ENCODE measurements around the gene CNST. TPM values are rescaled to one million over a fixed set of nuclear protein-coding genes. Genes with fewer than 3 reads are reported as not detected.

Gene CNST
- total RNA-seq, 1 experiment from 2014 or later, result 19.8 TPM

- Histone ChIP-seq H3K18ac (ENCODE audit: insufficient read length, low read depth, low read length) (no peak overlapping the region), H3K4me1 (ENCODE audit: insufficient read depth, low read length) (no peaks in the 10 kb centered on the region), H2BK15ac (ENCODE audit: low read depth, low read length) (no peak overlapping the region), H3K27ac (ENCODE audit: insufficient read length, low read depth, low read length) (no peak overlapping the region), H2BK20ac (ENCODE audit: low read depth, low read length, poor library complexity, severe bottlenecking) (no peak overlapping the region), H2BK120ac (ENCODE audit: low read depth, low read length, poor library complexity, severe bottlenecking) (no peak overlapping the region), H3K79me1 (ENCODE audit: insufficient read depth, low read depth, low read length, poor library complexity, severe bottlenecking) (no peaks in the 10 kb centered on the region), H3K79me2 (ENCODE audit: insufficient read depth, low read length) (no peaks in the 10 kb centered on the region), H3K9me3 (ENCODE audit: control insufficient read depth, low read depth, low read length) (no peaks in the 10 kb centered on the region), H3K23me2 (ENCODE audit: insufficient read length, low read depth, low read length, poor library complexity, severe bottlenecking) (no peaks in the 10 kb centered on the region), H4K8ac (replicated peaks; ENCODE audit: insufficient read length, low read depth, low read length) (no peak overlapping the region), H3T11ph (ENCODE audit: low read length) (no peak overlapping the region), H4K91ac (ENCODE audit: insufficient read length, low read depth, low read length) (no peak overlapping the region), H3K27me3 (ENCODE audit: insufficient read depth, low read length) (no peaks in the 10 kb centered on the region), H3K56ac (ENCODE audit: insufficient read length, low read depth, low read length) (no peak overlapping the region), H2BK12ac (ENCODE audit: insufficient read length, low read depth, low read length) (no peak overlapping the region), H2AK5ac (ENCODE audit: insufficient read length, low read length) (no peak overlapping the region), H3K4me2 (ENCODE audit: insufficient read depth, insufficient read length, low read length) (no peak overlapping the region), H4K5ac (ENCODE audit: insufficient read length, low read depth, low read length) (no peak overlapping the region), H3K14ac (ENCODE audit: insufficient read depth, low read length) (no peak overlapping the region), H4K20me1 (ENCODE audit: control insufficient read depth, insufficient read depth, insufficient read length) (no peaks in the 10 kb centered on the region), H2BK5ac (ENCODE audit: insufficient read length, low read length) (no peak overlapping the region), H3K9ac (ENCODE audit: extremely low read depth, insufficient read length, low read length) (no peak overlapping the region), H3K4ac (ENCODE audit: low read depth, low read length) (no peak overlapping the region), H3K23ac (ENCODE audit: insufficient read length, low read depth, low read length) (no peak overlapping the region), H2AFZ (ENCODE audit: low read length) (no peak overlapping the region)
- Mint-ChIP-seq H3K27me3 (ENCODE audit: low read depth) (no peaks in the 10 kb centered on the region), H3K4me1 (no peaks in the 10 kb centered on the region), H3K9me3 (peaks cover 7 to 9% of the 10 kb centered on the region in 2 experiments), H3K36me3 (ENCODE audit: insufficient read depth in 1 of 3, low read depth in 3 of 3) (peaks cover 16 to 24% (median 22%) of the 10 kb centered on the region in 3 experiments), H3K4me3 (no peak overlapping the region), H3K27ac (0 out of 7 replicates have a peak overlapping the region, but pooled peaks of 1 of the 3 experiments have one; percentile 3)
- no peak for TF ChIP-seq CTCF (conservative IDR thresholded peaks at IDR 0.05)
- no peak for DNase-seq
These were observed 26.4 kb downstream of the CNST start for GRCh38 chr1:246592695-246593094.
